Adrenal gland (tissue), 5 donors: ENCODE measurements around the gene ZNF678.

Experiments
- POLR2A ChIP-seq, 2 donors: fragments of 450-650 bp; IDR thresholded peaks; one replicate each; pipeline ENCODE4 v1.6.1; 2017; ENCODE audit warnings: antibody characterized with exemption in 2 of 2, mild to moderate bottlenecking in 2 of 2, moderate library complexity in 1 of 2
- TF ChIP-seq, protein P1 (sequence below), 6 experiments: fragments of 450-650 bp in 4 of 6; fragments of 200-600 bp in 2 of 6; sonication (generic) in 1 of 6; IDR thresholded peaks; 1 replicate in 5 of 6; 2 replicates in 1 of 6; pipeline versions ENCODE4 v1.5.1 to v1.8.0; 2016 to 2021; ENCODE audit warnings: antibody characterized with exemption in 6 of 6, mild to moderate bottlenecking in 2 of 6, moderate library complexity in 1 of 6
- donor health status: DM: no; HTN: no; CAD: no.

DNA sequence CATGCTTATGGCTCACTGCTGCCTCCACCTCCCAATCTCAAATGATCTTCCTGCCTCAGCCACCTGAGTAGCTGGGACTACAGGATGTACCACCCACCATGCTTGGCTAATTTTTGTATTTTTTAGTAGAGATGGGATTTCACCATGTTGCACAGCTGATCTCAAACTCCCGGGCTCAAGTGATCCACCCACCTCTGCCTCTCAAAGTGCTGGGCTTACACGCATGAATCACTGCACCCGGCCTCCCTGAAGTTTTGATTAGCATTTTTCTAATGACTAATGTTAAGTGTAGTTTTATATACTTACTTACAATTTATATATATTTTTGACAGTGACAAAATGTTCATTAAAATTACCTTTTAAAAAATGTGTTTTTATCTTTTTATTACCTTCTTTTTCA lies 41.1 kb downstream of the ZNF678 start:
- TF ChIP-seq, protein P1, sequence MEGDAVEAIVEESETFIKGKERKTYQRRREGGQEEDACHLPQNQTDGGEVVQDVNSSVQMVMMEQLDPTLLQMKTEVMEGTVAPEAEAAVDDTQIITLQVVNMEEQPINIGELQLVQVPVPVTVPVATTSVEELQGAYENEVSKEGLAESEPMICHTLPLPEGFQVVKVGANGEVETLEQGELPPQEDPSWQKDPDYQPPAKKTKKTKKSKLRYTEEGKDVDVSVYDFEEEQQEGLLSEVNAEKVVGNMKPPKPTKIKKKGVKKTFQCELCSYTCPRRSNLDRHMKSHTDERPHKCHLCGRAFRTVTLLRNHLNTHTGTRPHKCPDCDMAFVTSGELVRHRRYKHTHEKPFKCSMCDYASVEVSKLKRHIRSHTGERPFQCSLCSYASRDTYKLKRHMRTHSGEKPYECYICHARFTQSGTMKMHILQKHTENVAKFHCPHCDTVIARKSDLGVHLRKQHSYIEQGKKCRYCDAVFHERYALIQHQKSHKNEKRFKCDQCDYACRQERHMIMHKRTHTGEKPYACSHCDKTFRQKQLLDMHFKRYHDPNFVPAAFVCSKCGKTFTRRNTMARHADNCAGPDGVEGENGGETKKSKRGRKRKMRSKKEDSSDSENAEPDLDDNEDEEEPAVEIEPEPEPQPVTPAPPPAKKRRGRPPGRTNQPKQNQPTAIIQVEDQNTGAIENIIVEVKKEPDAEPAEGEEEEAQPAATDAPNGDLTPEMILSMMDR (IDR thresholded peaks at IDR 0.05) = no peak
- TF ChIP-seq POLR2A (IDR thresholded peaks at IDR 0.05) = no peak
